DND-41 (cell line): ENCODE measurements around the gene S100A14.

Experiments
- EZH2 ChIP-seq: IDR thresholded peaks from 3 replicates; pipeline ENCODE4 v1.6.1; 2012; ENCODE audit warnings: borderline replicate concordance, low read depth, mild to moderate bottlenecking, moderate library complexity, low read length, inconsistent platforms; ENCODE audit not compliant: severe bottlenecking
- TF ChIP-seq, protein P1 (sequence below): IDR thresholded peaks from 2 replicates; pipeline ENCODE4 v1.5.1; 2012; ENCODE audit warnings: borderline replicate concordance, low read length, moderate library complexity, mild to moderate bottlenecking; ENCODE audit not compliant: poor library complexity, severe bottlenecking; ENCODE audit errors: extremely low read depth

- TF ChIP-seq, protein P1, sequence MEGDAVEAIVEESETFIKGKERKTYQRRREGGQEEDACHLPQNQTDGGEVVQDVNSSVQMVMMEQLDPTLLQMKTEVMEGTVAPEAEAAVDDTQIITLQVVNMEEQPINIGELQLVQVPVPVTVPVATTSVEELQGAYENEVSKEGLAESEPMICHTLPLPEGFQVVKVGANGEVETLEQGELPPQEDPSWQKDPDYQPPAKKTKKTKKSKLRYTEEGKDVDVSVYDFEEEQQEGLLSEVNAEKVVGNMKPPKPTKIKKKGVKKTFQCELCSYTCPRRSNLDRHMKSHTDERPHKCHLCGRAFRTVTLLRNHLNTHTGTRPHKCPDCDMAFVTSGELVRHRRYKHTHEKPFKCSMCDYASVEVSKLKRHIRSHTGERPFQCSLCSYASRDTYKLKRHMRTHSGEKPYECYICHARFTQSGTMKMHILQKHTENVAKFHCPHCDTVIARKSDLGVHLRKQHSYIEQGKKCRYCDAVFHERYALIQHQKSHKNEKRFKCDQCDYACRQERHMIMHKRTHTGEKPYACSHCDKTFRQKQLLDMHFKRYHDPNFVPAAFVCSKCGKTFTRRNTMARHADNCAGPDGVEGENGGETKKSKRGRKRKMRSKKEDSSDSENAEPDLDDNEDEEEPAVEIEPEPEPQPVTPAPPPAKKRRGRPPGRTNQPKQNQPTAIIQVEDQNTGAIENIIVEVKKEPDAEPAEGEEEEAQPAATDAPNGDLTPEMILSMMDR = no peak
- TF ChIP-seq EZH2 = no peak
Observed at GRCh38 chr1:153616144-153616916, at the start of gene S100A14.
